GM20431 (cell line): ENCODE measurements around the gene ISX.

Source experiments
- in situ Hi-C: fragments of 300-500 bp; cut with MseI, MboI; formaldehyde crosslinking; loops from one replicate; pipeline ENCODE4 v1.15.0; 2020; ENCODE audit warnings: low sequenced_read_pairs; ENCODE audit not compliant: unreplicated experiment

Gene ISX

DNA sequence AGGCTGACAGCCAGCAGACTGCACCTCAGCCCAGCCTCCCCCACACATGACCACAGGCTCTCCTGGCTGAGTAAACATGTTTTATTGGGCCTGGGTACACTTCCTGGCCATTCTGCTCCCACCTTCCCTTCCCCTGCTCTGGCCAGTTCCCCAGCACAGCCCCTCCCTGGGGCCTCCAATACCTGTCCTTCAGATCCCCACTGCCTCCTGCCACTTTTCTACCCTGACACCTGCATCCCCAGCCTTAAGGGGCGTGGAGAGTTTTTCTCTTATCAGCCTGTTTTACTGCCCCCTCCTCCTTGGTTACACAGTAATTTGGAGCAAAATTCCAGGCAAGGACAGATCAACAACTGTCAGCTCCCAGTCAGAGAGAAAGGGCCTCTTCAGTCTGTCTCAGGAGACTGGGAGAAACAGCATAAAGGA lies at the start of gene ISX:
TSS of gene ISX (plus strand) at position 363 of the 423 bp plus-strand sequence. CDS start 930 bp downstream, outside the sequence.
- in situ Hi-C loops: no loop called here

- in situ Hi-C loops: loop anchor here (25.0 kb wide), 1 partner anchor 605 kb away; no protein-coding TSS in a partner anchor
These were observed 49.0 kb upstream of the ISX start for GRCh38 chr22:35016909-35017308.

DNA sequence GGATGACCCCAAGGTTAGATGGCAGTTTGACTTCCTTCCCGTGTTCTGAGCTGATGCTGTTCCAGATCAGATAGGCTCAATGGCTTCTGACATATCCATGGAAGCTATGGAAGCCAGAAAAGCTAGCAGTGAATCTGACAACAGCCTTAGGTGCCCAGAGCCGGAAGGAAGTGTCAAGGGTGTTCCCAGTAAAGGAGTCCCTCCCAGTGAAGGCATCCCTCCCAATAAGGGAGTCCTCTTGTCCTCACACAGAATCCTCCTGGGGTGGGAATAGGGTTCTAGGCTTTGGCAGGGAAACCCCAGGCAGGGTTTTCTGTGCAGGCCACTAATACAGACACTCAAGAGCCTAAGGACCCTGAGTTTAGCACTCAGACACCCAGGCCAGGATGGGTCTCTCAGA lies 47.0 kb upstream of the ISX start:
- in situ Hi-C loops: loop anchor here (25.0 kb wide), 1 partner anchor 607 kb away; no protein-coding TSS in a partner anchor

DNA sequence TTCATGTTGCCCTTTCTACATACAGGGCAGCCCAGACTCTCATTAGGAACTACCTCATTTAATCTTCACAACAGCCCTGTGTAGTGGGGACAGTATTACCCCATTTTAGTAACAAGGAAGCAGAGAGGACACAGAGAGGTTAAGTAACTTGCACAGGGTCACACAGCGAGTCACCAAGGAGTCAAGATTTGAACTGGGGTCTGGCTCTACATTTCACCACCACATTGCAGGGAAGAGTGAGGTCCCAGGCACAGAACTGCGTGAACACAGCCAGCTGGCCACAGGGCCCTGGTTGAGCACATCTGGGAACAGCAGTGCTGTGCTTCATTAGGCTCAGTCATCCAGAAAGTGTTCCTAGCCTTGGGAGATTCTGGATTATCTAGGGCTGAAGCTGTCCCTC lies 45.4 kb upstream of the ISX start:
- in situ Hi-C loops: loop anchor here (25.0 kb wide), 1 partner anchor 608 kb away; no protein-coding TSS in a partner anchor

DNA sequence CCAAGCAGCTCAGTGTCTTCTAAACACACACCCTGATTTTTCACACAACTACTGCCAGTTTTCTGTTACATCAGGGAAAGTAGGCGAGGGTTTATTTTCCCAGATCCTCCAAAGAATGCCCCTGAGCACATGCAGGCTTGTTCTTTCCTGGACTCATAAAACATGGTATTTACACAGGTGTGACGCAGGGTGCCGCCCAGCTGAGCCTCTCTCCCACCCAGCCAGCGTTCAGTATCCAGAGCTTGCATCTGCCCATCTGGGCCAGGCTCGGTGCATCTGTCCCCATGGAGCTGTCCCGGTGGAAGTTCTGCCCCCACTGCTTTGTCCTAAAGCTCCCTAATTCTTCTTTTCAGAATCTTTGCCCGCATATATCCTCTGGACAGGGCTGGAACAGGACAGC lies 44.8 kb upstream of the ISX start:
- in situ Hi-C loops: loop anchor here (25.0 kb wide), 1 partner anchor 609 kb away; no protein-coding TSS in a partner anchor

DNA sequence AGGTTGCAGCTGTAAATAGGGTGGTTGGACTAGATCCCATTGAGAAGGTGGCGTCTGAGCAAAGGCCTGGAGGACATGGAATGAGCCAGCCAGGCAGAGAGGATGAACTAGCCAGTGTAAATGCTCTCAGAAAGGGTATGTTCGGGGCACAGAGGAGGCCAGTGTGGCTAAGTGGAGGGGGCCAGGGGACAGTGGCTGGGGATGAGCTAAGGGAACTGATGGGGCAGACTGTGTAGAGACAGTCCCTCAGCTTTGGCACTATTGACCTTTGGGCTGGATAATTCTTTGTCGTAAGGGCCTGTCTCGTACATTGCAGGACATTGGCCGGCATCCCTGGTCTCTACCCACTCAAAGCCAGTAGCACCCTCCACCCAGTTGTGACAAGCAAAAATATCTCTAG lies 43.7 kb upstream of the ISX start:
- in situ Hi-C loops: loop anchor here (25.0 kb wide), 1 partner anchor 610 kb away; no protein-coding TSS in a partner anchor

GRCh38 chr22:35023692-35024363 lies 42.1 kb upstream of the ISX start:
- in situ Hi-C loops: loop anchor here (25.0 kb wide), 1 partner anchor 612 kb away; no protein-coding TSS in a partner anchor

DNA sequence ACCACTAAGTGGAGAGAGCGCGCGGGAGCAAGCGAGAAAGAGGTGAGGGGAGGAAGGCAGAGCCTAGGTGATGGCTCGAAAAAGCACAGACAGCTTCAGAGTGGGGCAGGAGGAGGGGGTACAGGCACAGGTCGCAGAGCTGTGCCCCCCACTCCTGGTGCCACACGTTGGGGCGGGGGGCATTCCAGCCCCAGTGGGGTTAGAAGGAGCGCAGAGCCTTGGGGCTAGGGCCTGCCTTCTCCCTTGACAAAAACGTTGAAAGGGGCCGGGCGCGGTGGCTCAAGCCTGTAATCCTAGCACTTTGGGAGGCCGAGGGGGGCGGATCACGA lies 41.6 kb upstream of the ISX start:
- in situ Hi-C loops: loop anchor here (25.0 kb wide), 1 partner anchor 612 kb away; no protein-coding TSS in a partner anchor

GRCh38 chr22:35030112-35030511 lies 35.8 kb upstream of the ISX start:
- in situ Hi-C loops: loop anchor here (10.0 kb wide), 1 partner anchor 115 kb away; no protein-coding TSS in a partner anchor

DNA sequence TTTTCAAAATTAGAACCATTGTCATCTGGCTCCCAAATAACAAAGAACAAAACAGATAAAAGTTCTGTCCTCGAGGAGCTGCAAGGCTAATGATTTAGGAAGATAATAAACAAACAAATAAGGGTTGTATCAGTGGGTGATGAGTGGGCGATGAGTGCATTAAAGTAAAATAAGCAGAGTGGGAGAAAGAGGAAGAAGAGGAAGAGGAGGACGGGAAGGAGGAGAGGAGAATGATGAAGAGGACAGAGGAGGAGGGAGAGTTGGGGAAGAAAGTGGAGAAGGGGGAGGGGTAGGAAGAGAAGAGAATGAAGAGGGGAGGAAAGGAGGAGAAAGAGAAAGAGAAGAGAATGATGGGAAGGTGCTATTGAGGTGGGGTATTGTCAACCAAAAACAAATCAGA lies 33.4 kb upstream of the ISX start:
- in situ Hi-C loops: loop anchor here (10.0 kb wide), 1 partner anchor 112 kb away; no protein-coding TSS in a partner anchor

DNA sequence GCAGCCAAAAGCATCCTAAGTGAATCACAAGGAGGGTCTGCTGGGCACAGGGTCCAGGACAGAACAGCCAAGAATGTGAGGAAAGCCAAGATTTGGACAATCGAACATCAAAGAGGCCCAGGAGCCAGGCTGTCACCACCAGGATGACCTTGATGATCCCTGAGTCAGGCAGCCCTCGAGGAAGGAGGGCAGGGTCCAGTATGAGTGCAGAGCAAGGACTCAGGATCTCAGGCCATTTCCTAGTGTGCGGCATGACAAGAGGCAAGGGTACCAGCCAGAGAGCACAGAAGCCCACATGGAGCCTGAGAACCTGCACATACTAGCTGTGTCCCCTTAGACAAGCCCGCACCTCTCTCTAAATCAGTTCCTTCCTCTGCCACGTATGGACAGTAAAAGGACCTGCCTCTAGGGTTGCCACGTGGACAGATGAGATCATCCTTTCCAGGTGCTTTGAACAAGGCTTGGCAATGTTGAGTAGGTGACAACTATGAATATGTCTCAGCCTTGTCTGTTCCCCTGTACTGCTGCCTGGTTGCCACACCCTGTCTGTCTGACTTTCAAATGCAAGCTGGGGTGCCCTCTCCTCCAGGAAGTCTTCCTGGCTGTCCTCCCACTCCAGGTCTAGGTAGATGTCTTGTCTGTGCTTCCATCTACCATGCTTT lies 32.2 kb upstream of the ISX start:
- in situ Hi-C loops: loop anchor here (10.0 kb wide), 1 partner anchor 111 kb away; no protein-coding TSS in a partner anchor

DNA sequence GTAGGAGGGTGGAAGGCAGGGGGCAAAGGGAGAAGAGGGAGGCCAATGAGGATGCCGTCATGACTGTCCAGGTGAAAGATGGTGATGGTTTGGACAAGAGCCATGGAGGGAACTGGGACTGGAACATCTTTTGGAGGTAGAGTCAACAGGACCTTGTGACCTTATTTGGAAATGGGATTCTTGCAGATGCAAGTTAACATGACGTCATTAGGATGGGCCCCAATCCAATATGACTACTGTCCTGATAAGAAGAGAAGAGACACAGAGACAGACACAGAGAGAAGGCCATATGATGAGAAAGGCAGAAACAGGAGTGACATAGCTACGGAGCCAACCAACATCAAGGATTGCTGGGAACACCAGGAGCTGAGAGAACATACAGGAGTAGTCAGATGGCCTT lies 31.0 kb upstream of the ISX start:
- in situ Hi-C loops: loop anchor here (10.0 kb wide), 1 partner anchor 110 kb away; no protein-coding TSS in a partner anchor

DNA sequence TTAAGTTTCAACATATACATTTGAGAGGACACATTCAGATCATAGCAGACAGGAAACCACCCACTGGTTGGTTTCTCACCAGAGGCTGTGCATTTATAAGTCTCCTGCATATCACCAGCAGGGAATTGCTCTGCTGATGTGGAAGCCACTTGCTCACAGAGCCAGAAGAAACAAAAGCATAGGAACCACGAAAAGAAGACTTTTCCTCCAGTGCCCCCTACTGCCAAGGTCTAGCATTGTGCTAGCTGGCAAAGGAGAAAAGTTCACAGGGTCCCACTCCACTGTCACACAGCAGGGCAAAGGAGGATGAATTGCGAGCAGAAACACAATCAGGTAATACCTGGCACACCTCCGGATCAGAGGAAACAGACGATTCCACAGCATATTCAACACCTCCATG lies 28.9 kb upstream of the ISX start:
- in situ Hi-C loops: loop anchor here (10.0 kb wide), 1 partner anchor 108 kb away; no protein-coding TSS in a partner anchor

- in situ Hi-C loops: loop anchor here (10.0 kb wide), 1 partner anchor 105 kb away; no protein-coding TSS in a partner anchor
These were observed 26.3 kb upstream of the ISX start for GRCh38 chr22:35039625-35040024.

DNA sequence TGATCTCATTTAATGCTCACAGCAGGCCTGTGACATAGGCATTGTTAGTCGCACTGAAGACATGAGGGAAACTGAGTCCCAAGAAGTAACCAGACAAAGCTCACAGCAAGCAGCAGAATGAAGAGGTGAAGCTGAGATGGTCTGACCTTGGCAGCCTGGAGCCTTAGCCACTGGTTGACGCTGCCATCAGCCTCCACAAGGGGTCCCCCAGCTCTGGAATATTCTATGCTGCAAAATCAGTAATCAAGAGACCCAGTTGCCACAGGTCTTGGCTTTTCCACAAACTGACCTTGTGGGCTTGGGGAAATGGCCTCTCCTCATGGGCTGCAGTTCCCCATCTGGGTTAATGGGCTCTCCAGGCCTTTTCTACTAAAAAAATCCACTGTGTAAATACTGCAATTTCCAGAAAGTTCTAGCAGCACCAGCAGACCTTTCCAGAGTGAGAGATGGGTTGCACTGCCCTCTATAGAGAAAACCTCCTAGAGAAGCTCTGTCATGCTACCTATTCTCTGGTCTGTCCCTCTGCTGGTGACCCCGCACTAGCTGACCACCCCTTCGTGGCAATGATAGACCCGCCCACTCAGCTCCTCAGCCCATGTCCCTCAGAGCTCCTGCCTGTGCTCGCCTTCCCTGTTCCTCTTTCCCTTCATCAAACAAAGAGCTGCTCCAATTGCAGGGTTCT lies 22.6 kb upstream of the ISX start:
- in situ Hi-C loops: no loop called here

- in situ Hi-C loops: no loop called here
These were observed 22.0 kb upstream of the ISX start for GRCh38 chr22:35043934-35044319.

GRCh38 chr22:35044607-35045390 lies 21.2 kb upstream of the ISX start:
- in situ Hi-C loops: no loop called here

- in situ Hi-C loops: no loop called here
These were observed 20.5 kb upstream of the ISX start for GRCh38 chr22:35045451-35045850.

DNA sequence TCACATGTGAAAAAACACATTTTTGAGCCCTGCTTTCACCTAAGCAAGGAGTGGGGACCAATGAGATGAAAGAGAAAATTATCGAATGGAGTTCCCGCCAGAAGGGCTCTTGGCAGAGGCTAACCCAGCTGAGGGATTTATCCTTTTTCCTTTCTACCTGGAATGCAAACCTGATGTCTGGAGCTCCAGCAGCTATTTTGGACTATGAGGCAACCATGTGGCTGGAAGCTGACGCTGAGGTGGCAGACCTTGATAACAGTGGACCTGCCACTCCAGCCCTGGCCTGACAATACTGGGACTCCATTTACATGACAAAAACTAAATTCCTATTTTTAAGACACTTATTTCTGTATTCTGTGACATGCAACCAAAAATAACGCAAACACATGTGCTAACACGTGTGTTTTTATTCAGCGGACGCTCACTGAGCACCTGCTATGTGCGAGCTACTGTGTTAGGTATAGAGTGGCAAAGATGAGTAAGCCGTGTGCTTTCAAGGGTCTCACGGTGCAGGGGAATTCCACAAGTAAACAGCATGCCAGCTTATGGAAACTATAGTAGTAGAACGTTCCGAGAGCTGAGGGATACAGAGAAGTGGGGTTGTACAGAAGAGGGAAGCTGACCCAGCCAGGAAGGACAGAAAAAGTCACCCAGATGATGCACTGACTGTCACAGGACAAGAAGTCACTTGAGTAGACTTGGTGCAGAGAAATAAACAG lies 19.1 kb upstream of the ISX start:
- in situ Hi-C loops: no loop called here
